Hepatocyte (in vitro differentiated cells): ENCODE results near the gene CRYM.
"Not testable (repeated sequence)": the region's sequence is repeated elsewhere in the genome, so short reads cannot be mapped to it uniquely, and the experiment has no call there.

Source experiments
- CTCF ChIP-seq: fragments of 200-600 bp; sonication (generic); IDR thresholded peaks from 2 replicates; pipeline ENCODE4 v1.5.1; 2016; ENCODE audit warnings: antibody characterized with exemption, mild to moderate bottlenecking; ENCODE audit not compliant: poor library complexity
- EZH2 ChIP-seq: fragments of 200-600 bp; sonication (generic); IDR thresholded peaks from 2 replicates; pipeline ENCODE4 v1.6.1; 2016; ENCODE audit warnings: antibody characterized with exemption, mild to moderate bottlenecking, borderline replicate concordance

GRCh38 chr16:21312863-21313372 is 34.8 kb upstream of the CRYM start:
- not testable (repeated sequence) for TF ChIP-seq CTCF, EZH2
